Loucy (cell line): ENCODE data around the gene PIANP.

Source experiments
- EZH2phosphoT487 ChIP-seq: fragments of 200-600 bp; IDR thresholded peaks from 2 replicates; pipeline ENCODE4 v1.6.1; 2018; ENCODE audit warnings: antibody characterized with exemption, mild to moderate bottlenecking, moderate library complexity, borderline replicate concordance
- TF ChIP-seq, protein P1 (sequence below): fragments of 200-600 bp; sonication (generic); conservative IDR thresholded peaks from 2 replicates; pipeline ENCODE4 v1.5.1; 2014; ENCODE audit warnings: mild to moderate bottlenecking, antibody characterized with exemption, low read length

DNA sequence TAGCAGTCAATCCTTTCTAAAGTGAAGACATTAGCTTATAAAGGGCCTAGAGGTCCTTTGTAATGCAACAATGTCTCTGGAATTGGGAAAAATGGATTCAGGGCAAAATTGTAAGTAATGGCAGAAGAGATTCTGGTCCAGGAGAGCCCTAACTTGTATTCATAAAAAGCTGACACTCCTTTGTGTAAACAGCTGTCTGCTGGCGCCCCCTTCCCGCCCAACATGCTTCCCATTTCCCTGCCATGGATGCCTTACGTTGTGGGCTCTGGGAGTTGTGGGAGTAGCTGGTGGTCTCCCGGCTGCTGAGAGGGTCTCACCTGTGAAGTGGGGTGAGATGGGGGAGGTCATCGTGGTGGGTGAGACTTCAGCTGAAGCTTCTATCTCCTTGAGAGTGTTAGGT lies 55.7 kb downstream of the PIANP start:
- no peak for TF ChIP-seq EZH2phosphoT487
- TF ChIP-seq, protein P1, sequence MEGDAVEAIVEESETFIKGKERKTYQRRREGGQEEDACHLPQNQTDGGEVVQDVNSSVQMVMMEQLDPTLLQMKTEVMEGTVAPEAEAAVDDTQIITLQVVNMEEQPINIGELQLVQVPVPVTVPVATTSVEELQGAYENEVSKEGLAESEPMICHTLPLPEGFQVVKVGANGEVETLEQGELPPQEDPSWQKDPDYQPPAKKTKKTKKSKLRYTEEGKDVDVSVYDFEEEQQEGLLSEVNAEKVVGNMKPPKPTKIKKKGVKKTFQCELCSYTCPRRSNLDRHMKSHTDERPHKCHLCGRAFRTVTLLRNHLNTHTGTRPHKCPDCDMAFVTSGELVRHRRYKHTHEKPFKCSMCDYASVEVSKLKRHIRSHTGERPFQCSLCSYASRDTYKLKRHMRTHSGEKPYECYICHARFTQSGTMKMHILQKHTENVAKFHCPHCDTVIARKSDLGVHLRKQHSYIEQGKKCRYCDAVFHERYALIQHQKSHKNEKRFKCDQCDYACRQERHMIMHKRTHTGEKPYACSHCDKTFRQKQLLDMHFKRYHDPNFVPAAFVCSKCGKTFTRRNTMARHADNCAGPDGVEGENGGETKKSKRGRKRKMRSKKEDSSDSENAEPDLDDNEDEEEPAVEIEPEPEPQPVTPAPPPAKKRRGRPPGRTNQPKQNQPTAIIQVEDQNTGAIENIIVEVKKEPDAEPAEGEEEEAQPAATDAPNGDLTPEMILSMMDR: peak; percentile 58
